Uterus (tissue), 4 donors: ENCODE results near the gene PCNX2. TPM values are rescaled to one million over a fixed set of nuclear protein-coding genes. Genes with fewer than 3 reads are reported as not detected.

ENCODE experiments used
- DNase-seq, 2 donors: peaks; one replicate each; pipeline ENCODE4 v3.0.0-alpha.2; 2019 to 2020
- H3K27ac ChIP-seq, 2 donors: fragments of 200-600 bp; sonication (generic); 1 replicate in 1 of 2; 2 replicates in 1 of 2; pipeline ENCODE4 v1.5.1; 2016 to 2018
- H3K27me3 ChIP-seq, 2 donors: fragments of 200-600 bp; sonication (generic); one replicate each; pipeline ENCODE4 v1.5.1; 2018 to 2019; ENCODE audit warnings: control low read depth in 1 of 2
- H3K36me3 ChIP-seq, 2 donors: fragments of 200-600 bp; sonication (generic); one replicate each; pipeline ENCODE4 v1.5.1; 2019; ENCODE audit warnings: control low read depth in 1 of 2
- H3K4me1 ChIP-seq, 2 donors: fragments of 200-600 bp; sonication (generic); one replicate each; pipeline ENCODE4 v1.5.1; 2018 to 2019; ENCODE audit warnings: control low read depth in 1 of 2
- H3K4me3 ChIP-seq, 2 donors: fragments of 200-600 bp; sonication (generic); 1 replicate in 1 of 2; 2 replicates in 1 of 2; pipeline ENCODE4 v1.5.1; 2018 to 2019; ENCODE audit warnings: mild to moderate bottlenecking in 1 of 2
- H3K9me3 ChIP-seq, 2 donors: fragments of 200-600 bp; sonication (generic); one replicate each; pipeline ENCODE4 v1.5.1; 2019; ENCODE audit warnings: control low read depth in 1 of 2
- POLR2A ChIP-seq, 2 donors: fragments of 450-650 bp; IDR thresholded peaks; one replicate each; pipeline ENCODE4 v1.6.1; 2016; ENCODE audit warnings: antibody characterized with exemption in 2 of 2, mild to moderate bottlenecking in 1 of 2, moderate library complexity in 1 of 2
- intact Hi-C: fragments of 100-400 bp; cut with DNase I; formaldehyde crosslinking; loops from one replicate; pipeline ENCODE4 v1.15.1; 2023; ENCODE audit warnings: low total_unique reads
- total RNA-seq, 4 donors: library from RNA; depleted of rRNA in 3 of 4; stranded (reverse); fragments of >200 nt in 3 of 4; gene quantifications; one replicate each; pipeline versions ENCODE4 v1.1.0 to v1.2.4, GENCODE V29; 2014 to 2023
- TF ChIP-seq, protein P1 (sequence below), 4 experiments: fragments of 200-600 bp in 2 of 4; fragments of 450-650 bp in 2 of 4; sonication (generic) in 2 of 4; IDR thresholded peaks; one replicate each; pipeline ENCODE4 v1.5.1; 2016 to 2019; ENCODE audit warnings: antibody characterized with exemption in 4 of 4, mild to moderate bottlenecking in 2 of 4, moderate library complexity in 1 of 4
- donor health status: DM: yes; HTN: yes; CAD: no.

PCNX2 gene
- total RNA-seq, 4 donors from 2014 or later = 4.1 to 36.2 (median 14.1) TPM

DNA sequence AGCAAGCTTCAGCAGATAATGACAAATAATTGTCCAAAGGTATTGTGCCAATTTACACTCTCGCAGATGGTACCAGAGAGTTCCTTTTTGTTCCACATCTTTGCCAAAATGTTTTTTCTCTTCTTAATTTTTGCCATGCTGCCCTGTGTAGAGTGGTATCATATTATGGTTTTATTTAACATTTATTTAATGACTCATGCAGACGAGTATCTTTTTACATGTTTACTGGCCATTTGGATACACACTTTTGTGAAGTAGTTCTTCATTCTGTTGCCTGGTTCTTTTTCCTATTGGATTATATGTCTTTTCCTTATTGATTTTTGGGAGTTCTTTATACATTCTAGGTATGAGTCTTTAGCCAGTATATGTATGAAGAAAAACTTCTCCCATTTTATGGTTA, 151.1 kb downstream of the PCNX2 start:
- intact Hi-C loops = no loop called here
- TF ChIP-seq, protein P1, sequence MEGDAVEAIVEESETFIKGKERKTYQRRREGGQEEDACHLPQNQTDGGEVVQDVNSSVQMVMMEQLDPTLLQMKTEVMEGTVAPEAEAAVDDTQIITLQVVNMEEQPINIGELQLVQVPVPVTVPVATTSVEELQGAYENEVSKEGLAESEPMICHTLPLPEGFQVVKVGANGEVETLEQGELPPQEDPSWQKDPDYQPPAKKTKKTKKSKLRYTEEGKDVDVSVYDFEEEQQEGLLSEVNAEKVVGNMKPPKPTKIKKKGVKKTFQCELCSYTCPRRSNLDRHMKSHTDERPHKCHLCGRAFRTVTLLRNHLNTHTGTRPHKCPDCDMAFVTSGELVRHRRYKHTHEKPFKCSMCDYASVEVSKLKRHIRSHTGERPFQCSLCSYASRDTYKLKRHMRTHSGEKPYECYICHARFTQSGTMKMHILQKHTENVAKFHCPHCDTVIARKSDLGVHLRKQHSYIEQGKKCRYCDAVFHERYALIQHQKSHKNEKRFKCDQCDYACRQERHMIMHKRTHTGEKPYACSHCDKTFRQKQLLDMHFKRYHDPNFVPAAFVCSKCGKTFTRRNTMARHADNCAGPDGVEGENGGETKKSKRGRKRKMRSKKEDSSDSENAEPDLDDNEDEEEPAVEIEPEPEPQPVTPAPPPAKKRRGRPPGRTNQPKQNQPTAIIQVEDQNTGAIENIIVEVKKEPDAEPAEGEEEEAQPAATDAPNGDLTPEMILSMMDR (IDR thresholded peaks at IDR 0.05) = no peak
- no peak for TF ChIP-seq POLR2A (IDR thresholded peaks at IDR 0.05)
- no peaks in the 10 kb centered on the region for H3K27me3 ChIP-seq

DNA sequence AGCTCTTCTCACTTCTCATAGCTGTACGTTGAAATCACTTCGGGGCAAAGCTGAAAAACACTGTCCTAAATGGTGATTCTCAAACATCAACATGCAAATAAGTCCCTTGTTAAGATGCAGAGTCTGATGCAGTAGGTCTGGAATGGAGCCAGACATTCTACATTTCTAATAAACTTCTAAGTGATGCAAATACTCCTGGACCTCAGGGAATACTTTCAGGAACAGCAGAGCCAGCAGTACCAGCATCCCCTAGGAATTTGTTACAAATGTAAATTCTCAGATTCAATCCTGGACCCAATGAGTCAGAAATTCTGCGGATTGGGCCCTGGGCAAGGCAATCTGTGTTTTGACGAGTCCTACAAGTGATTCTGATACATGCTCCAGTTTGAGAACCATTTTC, 152.3 kb downstream of the PCNX2 start:
- no peak for TF ChIP-seq POLR2A (IDR thresholded peaks at IDR 0.05)
- DNase-seq = no peak
- no peaks in the 10 kb centered on the region for H3K27me3 ChIP-seq
- H3K9me3 ChIP-seq = no peaks in the 10 kb centered on the region
- H3K27ac ChIP-seq = no peak overlapping the region
- no peaks in the 10 kb centered on the region for H3K36me3 ChIP-seq
- H3K4me3 ChIP-seq = no peak overlapping the region
- H3K4me1 ChIP-seq = no peaks in the 10 kb centered on the region
- intact Hi-C loops = no loop called here

More for the DNA sequence above, 151.1 kb downstream of the PCNX2 start:
- no peak overlapping the region for H3K27ac ChIP-seq
- H3K4me1 ChIP-seq = no peaks in the 10 kb centered on the region
- no peaks in the 10 kb centered on the region for H3K9me3 ChIP-seq
- H3K4me3 ChIP-seq = no peak overlapping the region
- no peak for DNase-seq
- no peaks in the 10 kb centered on the region for H3K36me3 ChIP-seq

DNA sequence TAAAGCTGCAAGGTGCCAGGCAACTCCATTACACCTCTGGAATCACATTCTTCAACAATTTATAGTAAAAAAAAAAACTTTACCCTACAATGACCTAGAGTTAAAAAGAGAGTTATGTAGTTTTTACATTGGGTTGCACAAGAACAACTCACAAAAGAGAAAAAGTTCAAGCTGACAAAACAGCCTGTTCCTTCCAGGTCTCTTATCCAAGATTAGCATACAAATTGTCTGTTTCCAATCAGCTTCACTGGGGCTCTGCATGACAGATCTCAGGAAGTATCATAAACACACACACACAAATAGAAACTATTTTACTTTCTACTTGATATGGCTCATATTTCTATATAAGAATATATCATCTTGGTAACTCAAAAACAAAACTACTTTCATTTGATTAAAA, 154.6 kb downstream of the PCNX2 start:
- DNase-seq = no peak
- intact Hi-C loops = no loop called here
- no peaks in the 10 kb centered on the region for H3K4me1 ChIP-seq
- H3K27ac ChIP-seq = no peak overlapping the region
- no peaks in the 10 kb centered on the region for H3K36me3 ChIP-seq
- no peaks in the 10 kb centered on the region for H3K9me3 ChIP-seq
- TF ChIP-seq, protein P1 (IDR thresholded peaks at IDR 0.05) = no peak
- no peak for TF ChIP-seq POLR2A (IDR thresholded peaks at IDR 0.05)
- H3K4me3 ChIP-seq = no peak overlapping the region
- H3K27me3 ChIP-seq = no peaks in the 10 kb centered on the region

DNA sequence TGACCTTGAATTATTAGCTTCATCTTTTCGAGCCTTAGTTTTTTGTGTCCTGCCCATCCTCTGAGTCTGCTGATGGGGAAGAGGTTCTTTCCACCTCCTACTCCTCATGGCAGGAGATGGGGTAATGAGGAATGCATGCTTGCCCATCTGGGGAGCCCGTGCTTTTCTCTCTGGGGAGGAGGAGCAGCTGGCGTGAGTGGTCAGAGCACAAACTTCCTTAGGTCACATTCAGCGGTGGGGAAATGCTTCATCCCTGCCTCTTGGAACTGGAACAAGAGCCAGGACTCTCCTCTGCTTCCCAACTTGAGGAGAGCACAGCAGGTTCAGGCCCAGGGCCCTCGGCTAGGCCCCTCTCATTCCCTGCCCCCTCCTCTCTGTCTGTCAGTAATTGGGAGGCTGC, 155.0 kb downstream of the PCNX2 start:
- no peaks in the 10 kb centered on the region for H3K36me3 ChIP-seq
- no peak overlapping the region for H3K27ac ChIP-seq
- no peak for TF ChIP-seq POLR2A (IDR thresholded peaks at IDR 0.05)
- TF ChIP-seq, protein P1 (IDR thresholded peaks at IDR 0.05) = no peak
- no peaks in the 10 kb centered on the region for H3K27me3 ChIP-seq
- no peaks in the 10 kb centered on the region for H3K9me3 ChIP-seq
- no peak overlapping the region for H3K4me3 ChIP-seq
- intact Hi-C loops = no loop called here
- H3K4me1 ChIP-seq = no peaks in the 10 kb centered on the region
- peak in 1 of 2 donors; percentile 16 for DNase-seq

DNA sequence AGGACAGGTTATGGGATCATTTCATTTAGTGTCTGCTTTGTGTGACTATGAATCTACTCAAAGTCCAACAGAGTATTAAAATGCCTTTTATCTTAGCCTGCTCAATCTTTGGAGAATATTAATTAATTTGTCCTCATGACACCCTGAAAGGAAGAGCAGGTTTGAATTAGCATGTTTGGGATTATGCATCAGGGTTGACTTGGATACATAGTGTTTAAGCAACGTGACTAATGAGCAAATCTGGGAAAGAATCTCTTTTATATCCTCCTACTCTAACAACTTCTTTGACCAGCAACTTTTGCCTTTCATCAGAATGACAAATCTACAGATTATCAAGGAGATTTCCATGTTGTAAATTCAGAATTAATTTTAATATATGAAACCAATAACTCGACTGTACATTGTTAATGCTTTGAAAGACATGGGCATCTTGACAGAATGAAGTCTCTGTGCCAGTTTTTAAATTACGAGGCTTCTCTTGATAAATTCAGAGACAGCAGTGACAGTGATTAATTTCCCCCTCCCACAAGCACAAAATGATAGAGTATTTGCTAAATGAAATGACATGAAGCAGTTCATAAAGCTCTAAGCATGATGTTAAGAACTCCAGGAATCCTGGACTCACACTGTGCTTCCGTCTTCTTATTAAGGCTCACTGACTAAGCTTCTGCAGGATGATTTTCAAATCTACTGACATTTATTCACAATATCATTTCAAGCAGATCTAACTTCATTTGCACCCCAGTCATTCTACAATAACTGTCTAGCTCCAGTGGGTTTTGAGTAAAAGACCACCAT, 156.5 kb downstream of the PCNX2 start:
- Histone ChIP-seq H3K36me3 (no peaks in the 10 kb centered on the region), H3K4me1 (no peaks in the 10 kb centered on the region), H3K9me3 (no peaks in the 10 kb centered on the region), H3K27ac (no peak overlapping the region), H3K4me3 (no peak overlapping the region), H3K27me3 (no peaks in the 10 kb centered on the region)
- TF ChIP-seq POLR2A (IDR thresholded peaks at IDR 0.05) = no peak
- TF ChIP-seq, protein P1 (IDR thresholded peaks at IDR 0.05) = no peak
- no peak for DNase-seq
- intact Hi-C loops = no loop called here
